HepG2 (cell line): Measurements from ENCODE around the gene MUC22. TPM values are rescaled to one million over a fixed set of nuclear protein-coding genes. Genes with fewer than 3 reads are reported as not detected.

Source experiments
- ATAC-seq: fragments of 200-7000 bp; cut with Tn5 transposase; 3 replicates; pipeline ENCODE4 v1.9.1; 2020; ENCODE audit warnings: mild to moderate bottlenecking, moderate library complexity
- BruUV-seq: library from RNA; stranded (reverse); fragments of 400-500 nt; replicated peaks from 2 replicates; lab custom pipeline; 2021; lab: Mats Ljungman, UMichigan
- CTCF ChIA-PET: fragments of 300-600 bp; formaldehyde crosslinking; extraction: SDS; loops from one replicate; lab custom pipeline; 2021; ENCODE audit warnings: low total read pairs, inconsistent platforms, low intra/inter-chr PET ratio; lab: Yijun Ruan, JAX
- POLR2A ChIA-PET: fragments of 350-600 bp; sonication (Branson Sonifier 250); formaldehyde crosslinking; loops from one replicate; lab custom pipeline; 2020; ENCODE audit warnings: antibody characterized with exemption, inconsistent platforms; lab: Yijun Ruan, JAX
- DNase-seq: peaks from one replicate; pipeline ENCODE4 v3.0.0-alpha.2; 2015; ENCODE audit warnings: low spot score
- FAIRE-seq: peaks from 3 replicates; lab custom pipeline; 2011; peaks lifted over from hg19 to GRCh38; lab: Jason Lieb, UNC
- H2AFZ ChIP-seq: one replicate; pipeline ENCODE4 v1.6.1; 2011; ENCODE audit warnings: low read length, inconsistent platforms
- H3K27ac ChIP-seq: fragments of 300-600 bp; 3 replicates; pipeline ENCODE4 v1.8.0; 2011; ENCODE audit warnings: mixed run types, mild to moderate bottlenecking, mixed read lengths, low read length, inconsistent platforms; ENCODE audit not compliant: insufficient read depth; ENCODE audit errors: extremely low read length
- H3K27me3 ChIP-seq, 2 experiments: fragments of 200-600 bp in 1 of 2; 2 replicates in 1 of 2; 3 replicates in 1 of 2; pipeline versions ENCODE4 v1.6.0 to v1.8.0; 2011; ENCODE audit warnings: low read length in 2 of 2, mild to moderate bottlenecking in 2 of 2, moderate library complexity in 2 of 2, inconsistent platforms in 1 of 2; ENCODE audit not compliant: insufficient read depth in 2 of 2, control insufficient read depth in 1 of 2
- H3K36me3 ChIP-seq, 2 experiments: fragments of 200-600 bp in 1 of 2; replicated peaks in 1 of 2; 2 replicates in 1 of 2; 3 replicates in 1 of 2; pipeline versions ENCODE4 v1.5.1 to v1.8.0; 2011; ENCODE audit warnings: low read length in 2 of 2, inconsistent platforms in 1 of 2; ENCODE audit not compliant: insufficient read depth in 2 of 2, control insufficient read depth in 1 of 2
- H3K4me1 ChIP-seq: 2 replicates; pipeline ENCODE4 v1.5.1; 2012; ENCODE audit warnings: low read length, inconsistent platforms; ENCODE audit not compliant: insufficient read depth
- H3K4me2 ChIP-seq: 2 replicates; pipeline ENCODE4 v1.6.0; 2011; ENCODE audit warnings: low read depth, low read length, inconsistent platforms
- H3K4me3 ChIP-seq, 3 experiments: fragments of 200-600 bp in 1 of 3; sonication (generic), shearing (Covaris generic) in 1 of 3; replicated peaks in 1 of 3; 2 replicates each; pipeline ENCODE4 v1.5.1; 2011 to 2016; ENCODE audit warnings: low read length in 3 of 3, inconsistent platforms in 2 of 3, low read depth in 2 of 3, mild to moderate bottlenecking in 2 of 3, control low read depth in 1 of 3, mixed read lengths in 1 of 3; ENCODE audit not compliant: insufficient read depth in 1 of 3
- H3K79me2 ChIP-seq: one replicate; pipeline ENCODE4 v1.6.1; 2011; ENCODE audit warnings: low read length, inconsistent platforms; ENCODE audit not compliant: insufficient read depth
- H3K9ac ChIP-seq: 2 replicates; pipeline ENCODE4 v1.6.0; 2011; ENCODE audit warnings: mild to moderate bottlenecking, low read depth, low read length, inconsistent platforms; ENCODE audit not compliant: insufficient read depth
- H3K9me3 ChIP-seq: 2 replicates; pipeline ENCODE4 v1.5.1; 2012; ENCODE audit warnings: mild to moderate bottlenecking, low read length
- H4K20me1 ChIP-seq: 2 replicates; pipeline ENCODE4 v1.6.0; 2011; ENCODE audit warnings: inconsistent platforms, mild to moderate bottlenecking, low read length, moderate library complexity; ENCODE audit not compliant: insufficient read depth
- KAT2B ChIP-seq: fragments of 150-350 bp; IDR thresholded peaks from 2 replicates; pipeline ENCODE4 v1.6.1; 2014; ENCODE audit warnings: low read depth, low read length, borderline replicate concordance
- MAF1 ChIP-seq: sonication (generic); formaldehyde crosslinking; IDR thresholded peaks from 2 replicates; pipeline ENCODE4 v1.5.0; 2020; ENCODE audit warnings: missing genetic modification reagents, borderline replicate concordance
- RFXANK ChIP-seq: IDR thresholded peaks from 2 replicates; pipeline ENCODE4 v1.6.1; 2016
- SRY ChIP-seq: sonication (generic); formaldehyde crosslinking; IDR thresholded peaks from 2 replicates; pipeline ENCODE4 v1.8.0; 2022; ENCODE audit warnings: mild to moderate bottlenecking, missing genetic modification reagents
- ZNF670 ChIP-seq: sonication (generic); formaldehyde crosslinking; IDR thresholded peaks from 2 replicates; pipeline ENCODE4 v1.8.0; 2022; ENCODE audit warnings: mild to moderate bottlenecking, missing genetic modification reagents, borderline replicate concordance
- WGBS: methylation state at CpG from one replicate; pipeline ENCODE4 v1.1.6; 2017; ENCODE audit warnings: low lambda C conversion rate; 5-methylcytosine and 5-hydroxymethylcytosine counted together
- in situ Hi-C: cut with HindIII; loops from 2 replicates; pipeline ENCODE4 v1.10.0; 2017; ENCODE audit warnings: low pct_unique_long_range_greater_than_20kb; ENCODE audit not compliant: extremely low pct_ligation_motif_present
- intact Hi-C: fragments of 100-400 bp; cut with micrococcal nuclease; formaldehyde crosslinking; loops from one replicate; pipeline ENCODE4 v1.10.0; 2022; ENCODE audit not compliant: unreplicated experiment
- polyA plus RNA-seq, 8 experiments: library from polyadenylated mRNA; depleted of rRNA in 3 of 8; stranded (reverse) in 7 of 8; unstranded in 1 of 8; fragments of >200 nt; fragmentation: Illumina TruSeq in 4 of 8; extraction: Trizol in 4 of 8; gene quantifications; 2 replicates each; pipeline versions ENCODE4 v1.2.1 to v1.2.3, GENCODE V29; 2011 to 2016; ENCODE audit warnings: low read depth in 4 of 8, missing spikeins in 1 of 8, mixed read lengths in 1 of 8; ENCODE audit not compliant: insufficient read depth in 1 of 8
- total RNA-seq, 5 experiments: library from RNA; depleted of rRNA; stranded (reverse); fragments of >200 nt; fragmentation: Illumina TruSeq; extraction: Trizol; gene quantifications; 2 replicates each; pipeline ENCODE4 v1.2.3, GENCODE V29; 2016; ENCODE audit warnings: low read depth in 1 of 5
- TF ChIP-seq, protein P1 (sequence below): sonication (generic); formaldehyde crosslinking; IDR thresholded peaks from 2 replicates; pipeline ENCODE4 v1.4.0; 2020; ENCODE audit warnings: missing genetic modification reagents
- TF ChIP-seq, protein P2 (sequence below): sonication (generic); formaldehyde crosslinking; IDR thresholded peaks from 2 replicates; pipeline ENCODE4 v1.8.0; 2022; ENCODE audit warnings: mild to moderate bottlenecking, missing genetic modification reagents, moderate library complexity

Gene MUC22
- total and polyA plus RNA-seq, 2 of the 13 experiments (the other 11 are each of a cell fraction or from before 2014, with no cell fraction given), result not detected

DNA sequence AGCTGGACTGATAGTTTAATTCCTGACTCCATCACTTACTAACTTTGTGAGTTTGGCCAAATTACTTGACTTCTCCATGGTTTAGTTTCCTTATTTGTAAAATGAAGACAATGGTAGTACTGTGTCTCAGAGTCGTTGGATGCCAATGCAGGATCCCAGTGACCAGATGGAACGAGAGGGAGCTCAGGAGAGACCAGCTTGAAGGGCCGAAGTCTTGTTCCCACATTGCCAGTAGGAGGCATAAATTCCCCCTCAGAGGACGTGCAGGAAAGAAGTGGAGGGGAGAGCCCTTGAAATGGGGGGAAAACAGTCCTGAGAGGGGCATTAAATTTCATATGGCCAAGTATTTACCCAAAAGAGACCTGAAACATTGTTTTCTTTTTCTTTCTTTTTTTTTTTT is 2.1 kb upstream of the MUC22 start (continued):
- TF ChIP-seq, protein P1, sequence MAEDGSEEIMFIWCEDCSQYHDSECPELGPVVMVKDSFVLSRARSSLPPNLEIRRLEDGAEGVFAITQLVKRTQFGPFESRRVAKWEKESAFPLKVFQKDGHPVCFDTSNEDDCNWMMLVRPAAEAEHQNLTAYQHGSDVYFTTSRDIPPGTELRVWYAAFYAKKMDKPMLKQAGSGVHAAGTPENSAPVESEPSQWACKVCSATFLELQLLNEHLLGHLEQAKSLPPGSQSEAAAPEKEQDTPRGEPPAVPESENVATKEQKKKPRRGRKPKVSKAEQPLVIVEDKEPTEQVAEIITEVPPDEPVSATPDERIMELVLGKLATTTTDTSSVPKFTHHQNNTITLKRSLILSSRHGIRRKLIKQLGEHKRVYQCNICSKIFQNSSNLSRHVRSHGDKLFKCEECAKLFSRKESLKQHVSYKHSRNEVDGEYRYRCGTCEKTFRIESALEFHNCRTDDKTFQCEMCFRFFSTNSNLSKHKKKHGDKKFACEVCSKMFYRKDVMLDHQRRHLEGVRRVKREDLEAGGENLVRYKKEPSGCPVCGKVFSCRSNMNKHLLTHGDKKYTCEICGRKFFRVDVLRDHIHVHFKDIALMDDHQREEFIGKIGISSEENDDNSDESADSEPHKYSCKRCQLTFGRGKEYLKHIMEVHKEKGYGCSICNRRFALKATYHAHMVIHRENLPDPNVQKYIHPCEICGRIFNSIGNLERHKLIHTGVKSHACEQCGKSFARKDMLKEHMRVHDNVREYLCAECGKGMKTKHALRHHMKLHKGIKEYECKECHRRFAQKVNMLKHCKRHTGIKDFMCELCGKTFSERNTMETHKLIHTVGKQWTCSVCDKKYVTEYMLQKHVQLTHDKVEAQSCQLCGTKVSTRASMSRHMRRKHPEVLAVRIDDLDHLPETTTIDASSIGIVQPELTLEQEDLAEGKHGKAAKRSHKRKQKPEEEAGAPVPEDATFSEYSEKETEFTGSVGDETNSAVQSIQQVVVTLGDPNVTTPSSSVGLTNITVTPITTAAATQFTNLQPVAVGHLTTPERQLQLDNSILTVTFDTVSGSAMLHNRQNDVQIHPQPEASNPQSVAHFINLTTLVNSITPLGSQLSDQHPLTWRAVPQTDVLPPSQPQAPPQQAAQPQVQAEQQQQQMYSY (CRISPR knock-in tag), result no peak
- TF ChIP-seq, protein P2, sequence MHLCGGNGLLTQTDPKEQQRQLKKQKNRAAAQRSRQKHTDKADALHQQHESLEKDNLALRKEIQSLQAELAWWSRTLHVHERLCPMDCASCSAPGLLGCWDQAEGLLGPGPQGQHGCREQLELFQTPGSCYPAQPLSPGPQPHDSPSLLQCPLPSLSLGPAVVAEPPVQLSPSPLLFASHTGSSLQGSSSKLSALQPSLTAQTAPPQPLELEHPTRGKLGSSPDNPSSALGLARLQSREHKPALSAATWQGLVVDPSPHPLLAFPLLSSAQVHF (CRISPR knock-in tag), result no peak
- no peak for TF ChIP-seq SRY (CRISPR knock-in tag)
- TF ChIP-seq KAT2B, result no peak

DNA sequence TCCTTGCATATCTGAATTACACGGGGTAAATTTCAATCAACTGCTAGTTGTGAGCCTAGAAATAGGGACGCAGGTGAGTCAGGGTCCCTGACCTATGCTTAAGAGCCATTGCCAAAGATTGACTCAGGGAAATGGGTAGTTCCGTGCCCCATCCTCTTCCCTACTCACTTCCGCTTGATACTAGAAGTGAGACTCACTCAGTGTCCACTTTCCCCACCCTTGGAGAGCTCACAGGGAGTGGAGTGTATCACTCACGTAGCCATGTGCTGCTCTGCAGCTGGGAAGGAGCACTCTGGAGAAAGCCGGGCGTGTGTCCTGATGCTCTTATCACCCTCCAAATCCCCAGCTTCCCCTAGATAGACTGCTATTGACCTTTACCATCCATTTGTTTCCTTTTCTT is 543 bp upstream of the MUC22 start:
- Histone ChIP-seq H3K4me1 (peaks cover 22% of the 10 kb centered on the region), H3K4me3 (no peak overlapping the region), H3K4me2 (no peak overlapping the region), H3K9ac (no peak overlapping the region), H3K27ac (no peak overlapping the region), H3K9me3 (no peaks in the 10 kb centered on the region), H3K36me3 (no peaks in the 10 kb centered on the region), H3K79me2 (no peaks in the 10 kb centered on the region), H2AFZ (no peak overlapping the region), H4K20me1 (no peaks in the 10 kb centered on the region), H3K27me3 (peaks cover 0 to 12% of the 10 kb centered on the region in 2 experiments; a peak in 2 of 5 replicates)
- BruUV-seq, result no TSS peak
- in situ Hi-C loops (no loop called here), intact Hi-C loops (no loop called here)
- CTCF ChIA-PET, result no interaction called here
- WGBS, result 54% methylated on average over 7 of the region's 7 CpGs
- FAIRE-seq, result no peak
- POLR2A ChIA-PET, result no interaction called here
- DNase-seq, result no peak
- no peak for ATAC-seq
- TF ChIP-seq RFXANK (no peak), MAF1 (no peak), ZNF670 (CRISPR knock-in tag) (no peak)
